Esophagus squamous epithelium (tissue), 4 donors: ENCODE measurements around the gene MUSK.

Experiments
- CTCF ChIP-seq, 6 experiments: fragments of 450-650 bp in 4 of 6; fragments of 200-600 bp in 2 of 6; sonication (generic) in 2 of 6; IDR thresholded peaks; one replicate each; pipeline ENCODE4 v1.5.1; 2016 to 2019; ENCODE audit warnings: antibody characterized with exemption in 6 of 6, mild to moderate bottlenecking in 4 of 6, moderate library complexity in 4 of 6
- POLR2A ChIP-seq, 4 donors: fragments of 450-650 bp; IDR thresholded peaks; one replicate each; pipeline ENCODE4 v1.6.1; 2017; ENCODE audit warnings: antibody characterized with exemption in 4 of 4, mild to moderate bottlenecking in 4 of 4, moderate library complexity in 3 of 4

DNA sequence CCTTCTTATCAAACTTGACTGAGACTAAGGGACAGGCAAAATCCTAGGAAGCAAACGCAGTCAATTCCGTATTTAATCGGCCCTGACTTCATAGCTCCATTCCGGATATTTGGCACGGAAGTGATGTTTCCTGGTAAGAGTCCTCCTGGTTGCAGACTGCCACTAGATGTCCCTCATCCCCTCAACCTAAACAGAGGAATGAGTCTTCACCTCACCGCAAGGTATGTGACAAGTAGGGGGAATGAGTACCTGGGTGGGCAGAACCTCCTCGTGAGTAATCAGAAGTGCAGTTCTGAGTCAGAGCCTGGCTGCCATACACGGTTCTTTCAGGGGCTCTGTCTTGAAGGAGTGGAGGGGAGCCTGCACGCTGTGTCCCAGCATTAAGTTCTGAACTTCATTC is 173.6 kb downstream of the MUSK start:
- no peak for TF ChIP-seq CTCF (IDR thresholded peaks at IDR 0.05)
- TF ChIP-seq POLR2A (IDR thresholded peaks at IDR 0.05), result no peak
